Measurements from ENCODE around the gene PTPRK.

PTPRK gene

GRCh38 chr6:128520436-128521281, at the start of gene PTPRK:
Gene PTPRK (minus strand): TSS chr6:128520599. CDS start chr6:128520358, 241 bp downstream.
- Histone ChIP-seq H3K36me3 (no peaks in the 10 kb centered on the region), H3K4me1 (peaks cover 0 to 36% (median 14%) of the 10 kb centered on the region in 4 donors), H3K9me3 (no peaks in the 10 kb centered on the region), H3K27ac (peak within 1 kb of the TSS; percentile 98), H3K4me3 (peak within 1 kb of the TSS; percentile 86 to 92), H3K27me3 (no peaks in the 10 kb centered on the region)
- peak; percentile 91 to 95 for DNase-seq
- intact Hi-C loops (cut with DNase I; ENCODE audit: low total_unique reads): no loop called here
- TF ChIP-seq CTCF (IDR thresholded peaks at IDR 0.05): peak; percentile 45 to 74

DNA sequence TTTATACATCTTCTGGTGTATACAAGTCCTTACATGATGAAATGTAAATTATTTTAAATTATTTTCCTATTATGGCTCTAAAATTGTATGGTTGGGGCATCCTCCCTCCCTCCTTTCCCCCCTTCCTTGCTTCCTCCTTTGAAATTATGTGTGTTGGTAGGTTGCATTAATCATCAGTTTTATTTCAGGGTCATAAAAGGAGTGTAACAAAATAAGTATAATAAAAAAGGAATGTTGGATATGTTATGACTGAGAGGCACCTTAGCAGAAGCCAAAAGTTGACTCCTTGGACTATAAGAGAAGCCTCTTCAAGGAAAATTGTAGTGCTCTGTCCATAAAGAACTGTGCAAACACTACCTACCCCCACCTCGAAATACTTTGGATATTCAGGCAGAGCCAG, 46.6 kb upstream of the PTPRK start:
- H3K36me3 ChIP-seq: no peaks in the 10 kb centered on the region
- peaks cover 0 to 11% (median 9%) of the 10 kb centered on the region in 4 donors for H3K4me1 ChIP-seq
- no peaks in the 10 kb centered on the region for H3K27me3 ChIP-seq
- intact Hi-C loops (cut with DNase I; ENCODE audit: low total_unique reads): no loop called here
- TF ChIP-seq CTCF (IDR thresholded peaks at IDR 0.05): no peak
- no peak overlapping the region for H3K27ac ChIP-seq
- no peaks in the 10 kb centered on the region for H3K9me3 ChIP-seq
- no peak for DNase-seq
- H3K4me3 ChIP-seq: no peak overlapping the region

GRCh38 chr6:128560966-128561365, 40.6 kb upstream of the PTPRK start:
- no peak for DNase-seq
- Histone ChIP-seq H3K4me1 (no peaks in the 10 kb centered on the region), H3K36me3 (no peaks in the 10 kb centered on the region), H3K27ac (no peak overlapping the region), H3K9me3 (no peaks in the 10 kb centered on the region), H3K27me3 (no peaks in the 10 kb centered on the region), H3K4me3 (no peak overlapping the region)
- intact Hi-C loops (cut with DNase I; ENCODE audit: low total_unique reads): no loop called here
- no peak for TF ChIP-seq CTCF (IDR thresholded peaks at IDR 0.05)

- H3K9me3 ChIP-seq: no peaks in the 10 kb centered on the region
- no peaks in the 10 kb centered on the region for H3K27me3 ChIP-seq
- DNase-seq: no peak
- intact Hi-C loops (cut with DNase I; ENCODE audit: low total_unique reads): no loop called here
- no peak overlapping the region for H3K27ac ChIP-seq
- no peak for TF ChIP-seq CTCF (IDR thresholded peaks at IDR 0.05)
- no peaks in the 10 kb centered on the region for H3K36me3 ChIP-seq
- no peak overlapping the region for H3K4me3 ChIP-seq
- no peaks in the 10 kb centered on the region for H3K4me1 ChIP-seq
Measured at GRCh38 chr6:128558924-128559323, 38.5 kb upstream of the PTPRK start.

DNA sequence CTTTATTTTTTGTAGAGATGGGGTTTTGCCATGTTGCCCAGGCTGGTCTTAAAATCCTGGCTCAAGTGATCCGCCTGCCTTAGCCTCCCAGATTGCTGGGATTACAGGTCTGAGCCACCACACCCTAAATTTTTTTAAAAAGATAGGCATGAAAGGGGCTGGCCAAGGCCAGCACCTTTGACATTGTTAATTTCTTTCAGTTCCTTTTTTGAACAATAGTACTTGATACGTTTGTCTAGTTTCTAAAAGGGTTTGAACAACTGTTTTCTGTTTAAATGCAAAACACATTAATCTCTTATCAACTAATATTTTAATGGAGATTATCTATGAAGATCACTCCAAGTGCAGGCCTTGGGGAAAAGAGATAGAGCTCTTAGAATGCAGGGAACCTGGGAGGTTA, 37.6 kb upstream of the PTPRK start:
- no peaks in the 10 kb centered on the region for H3K27me3 ChIP-seq
- no peaks in the 10 kb centered on the region for H3K36me3 ChIP-seq
- no peak for DNase-seq
- no peak overlapping the region for H3K27ac ChIP-seq
- H3K4me3 ChIP-seq: no peak overlapping the region
- intact Hi-C loops (cut with DNase I; ENCODE audit: low total_unique reads): no loop called here
- no peaks in the 10 kb centered on the region for H3K4me1 ChIP-seq
- no peaks in the 10 kb centered on the region for H3K9me3 ChIP-seq
- no peak for TF ChIP-seq CTCF (IDR thresholded peaks at IDR 0.05)

Data from tibial artery (tissue), 4 donors.